Lower leg skin (tissue), 3 donors: Measurements from ENCODE around the gene RGS7BP.

Experiments used
- POLR2A ChIP-seq, 2 donors: fragments of 450-650 bp; IDR thresholded peaks; one replicate each; pipeline ENCODE4 v1.6.1; 2016 to 2017; ENCODE audit warnings: antibody characterized with exemption in 2 of 2, mild to moderate bottlenecking in 1 of 2, moderate library complexity in 1 of 2
- TF ChIP-seq, protein P1 (sequence below), 3 donors: fragments of 450-650 bp; IDR thresholded peaks; one replicate each; pipeline ENCODE4 v1.5.1; 2016; ENCODE audit warnings: antibody characterized with exemption in 3 of 3, mild to moderate bottlenecking in 3 of 3, moderate library complexity in 2 of 3

DNA sequence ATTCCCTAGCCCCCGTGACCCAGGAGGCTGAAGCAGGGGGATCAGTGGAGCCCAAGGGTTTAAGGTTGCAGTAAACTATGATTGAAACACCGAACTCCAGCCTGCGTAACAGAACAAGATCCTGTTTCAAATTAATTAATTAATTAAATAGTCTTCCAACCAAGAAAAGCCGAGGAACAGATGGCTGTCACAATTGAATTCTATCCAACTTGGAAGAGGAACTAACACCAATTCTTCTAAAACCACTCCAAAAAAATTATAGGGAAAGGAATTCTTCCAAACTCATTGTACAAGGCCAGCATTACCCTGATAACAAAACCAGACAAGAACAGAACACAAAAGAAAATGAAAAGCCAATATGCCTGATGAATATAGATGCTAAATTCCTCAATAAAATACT lies 43.4 kb upstream of the RGS7BP start:
- TF ChIP-seq, protein P1, sequence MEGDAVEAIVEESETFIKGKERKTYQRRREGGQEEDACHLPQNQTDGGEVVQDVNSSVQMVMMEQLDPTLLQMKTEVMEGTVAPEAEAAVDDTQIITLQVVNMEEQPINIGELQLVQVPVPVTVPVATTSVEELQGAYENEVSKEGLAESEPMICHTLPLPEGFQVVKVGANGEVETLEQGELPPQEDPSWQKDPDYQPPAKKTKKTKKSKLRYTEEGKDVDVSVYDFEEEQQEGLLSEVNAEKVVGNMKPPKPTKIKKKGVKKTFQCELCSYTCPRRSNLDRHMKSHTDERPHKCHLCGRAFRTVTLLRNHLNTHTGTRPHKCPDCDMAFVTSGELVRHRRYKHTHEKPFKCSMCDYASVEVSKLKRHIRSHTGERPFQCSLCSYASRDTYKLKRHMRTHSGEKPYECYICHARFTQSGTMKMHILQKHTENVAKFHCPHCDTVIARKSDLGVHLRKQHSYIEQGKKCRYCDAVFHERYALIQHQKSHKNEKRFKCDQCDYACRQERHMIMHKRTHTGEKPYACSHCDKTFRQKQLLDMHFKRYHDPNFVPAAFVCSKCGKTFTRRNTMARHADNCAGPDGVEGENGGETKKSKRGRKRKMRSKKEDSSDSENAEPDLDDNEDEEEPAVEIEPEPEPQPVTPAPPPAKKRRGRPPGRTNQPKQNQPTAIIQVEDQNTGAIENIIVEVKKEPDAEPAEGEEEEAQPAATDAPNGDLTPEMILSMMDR (IDR thresholded peaks at IDR 0.05), result no peak
- TF ChIP-seq POLR2A (IDR thresholded peaks at IDR 0.05), result no peak
